WTC11 (cell line): ENCODE measurements around the gene MACROH2A2.

Source experiments
- ATF2 ChIP-seq: sonication (generic); formaldehyde crosslinking; IDR thresholded peaks from 2 replicates; pipeline ENCODE4 v1.8.1; 2022; ENCODE audit warnings: low read depth, missing genetic modification reagents, borderline replicate concordance
- ATF3 ChIP-seq: sonication (generic); formaldehyde crosslinking; conservative IDR thresholded peaks from 2 replicates; pipeline ENCODE4 v1.8.1; 2022; ENCODE audit warnings: mild to moderate bottlenecking, missing genetic modification reagents
- CTCF ChIP-seq: fragments of 200-600 bp; IDR thresholded peaks from 2 replicates; pipeline ENCODE4 v1.8.0; 2022; ENCODE audit warnings: antibody characterized with exemption
- E2F1 ChIP-seq: sonication (generic); formaldehyde crosslinking; IDR thresholded peaks from 2 replicates; pipeline ENCODE4 v1.8.0; 2022; ENCODE audit warnings: mild to moderate bottlenecking, missing genetic modification reagents
- E2F4 ChIP-seq: sonication (generic); formaldehyde crosslinking; IDR thresholded peaks from 2 replicates; pipeline ENCODE4 v1.8.1; 2022; ENCODE audit warnings: low read depth, mild to moderate bottlenecking, moderate library complexity, missing genetic modification reagents, borderline replicate concordance
- ETV6 ChIP-seq: sonication (generic); formaldehyde crosslinking; IDR thresholded peaks from 2 replicates; pipeline ENCODE4 v1.8.1; 2022; ENCODE audit warnings: mild to moderate bottlenecking, missing genetic modification reagents
- NFATC4 ChIP-seq: fragments of 250-450 bp; sonication (Bioruptor Pico); IDR thresholded peaks from 2 replicates; pipeline ENCODE4 v1.9.0; 2021; ENCODE audit warnings: mild to moderate bottlenecking
- NFYB ChIP-seq: sonication (generic); formaldehyde crosslinking; conservative IDR thresholded peaks from 2 replicates; pipeline ENCODE4 v1.8.0; 2022; ENCODE audit warnings: low read depth, missing genetic modification reagents
- NR2C2 ChIP-seq: sonication (generic); formaldehyde crosslinking; IDR thresholded peaks from 2 replicates; pipeline ENCODE4 v1.8.0; 2022; ENCODE audit warnings: mild to moderate bottlenecking, missing genetic modification reagents
- SMAD3 ChIP-seq: sonication (generic); formaldehyde crosslinking; IDR thresholded peaks from 2 replicates; pipeline ENCODE4 v1.8.0; 2022; ENCODE audit warnings: missing genetic modification reagents, mild to moderate bottlenecking, borderline replicate concordance
- SP1 ChIP-seq: sonication (generic); formaldehyde crosslinking; conservative IDR thresholded peaks from 2 replicates; pipeline ENCODE4 v1.8.1; 2022; ENCODE audit warnings: missing genetic modification reagents
- ZBTB43 ChIP-seq: sonication (generic); formaldehyde crosslinking; IDR thresholded peaks from 2 replicates; pipeline ENCODE4 v1.8.1; 2023; ENCODE audit warnings: mild to moderate bottlenecking, missing genetic modification reagents
- ZNF317 ChIP-seq: sonication (generic); formaldehyde crosslinking; IDR thresholded peaks from 2 replicates; pipeline ENCODE4 v1.8.1; 2023; ENCODE audit warnings: low read depth, mild to moderate bottlenecking, moderate library complexity, missing genetic modification reagents, borderline replicate concordance
- ZNF532 ChIP-seq: fragments of 250-450 bp; sonication (Bioruptor Pico); IDR thresholded peaks from 2 replicates; pipeline ENCODE4 v1.9.0; 2021; ENCODE audit warnings: mild to moderate bottlenecking, borderline replicate concordance

- no peak for TF ChIP-seq ZBTB43 (CRISPR knock-in tag)
- TF ChIP-seq E2F4 (CRISPR knock-in tag): no peak
- TF ChIP-seq CTCF: no peak
- TF ChIP-seq ETV6 (CRISPR knock-in tag): no peak
- no peak for TF ChIP-seq E2F1 (CRISPR knock-in tag)
- no peak for TF ChIP-seq NR2C2 (CRISPR knock-in tag)
- no peak for TF ChIP-seq SP1
- TF ChIP-seq ZNF532 (CRISPR knock-in tag): no peak
- no peak for TF ChIP-seq NFYB (CRISPR knock-in tag)
- no peak for TF ChIP-seq NFATC4
- TF ChIP-seq SMAD3 (CRISPR knock-in tag): no peak
- no peak for TF ChIP-seq ATF3 (CRISPR knock-in tag)
- no peak for TF ChIP-seq ATF2 (CRISPR knock-in tag)
- no peak for TF ChIP-seq ZNF317
Observed at GRCh38 chr10:70052462-70053217, at the start of gene MACROH2A2.
